GM23338 (cell line): ENCODE measurements around the gene NIPBL. TPM values are rescaled to one million over a fixed set of nuclear protein-coding genes. Genes with fewer than 3 reads are reported as not detected.

Experiments
- ATAC-seq: fragments of 200-7000 bp; cut with Tn5 transposase; 3 replicates; pipeline ENCODE4 v1.9.1; 2020
- DNase-seq: peaks from one replicate; pipeline ENCODE4 v3.0.0-alpha.2; 2015; ENCODE audit warnings: low spot score
- H2AFZ ChIP-seq: fragments of 200-600 bp; sonication (generic); 2 replicates; pipeline ENCODE4 v1.8.0; 2016; ENCODE audit warnings: antibody characterized with exemption, mild to moderate bottlenecking, moderate library complexity
- H3F3A ChIP-seq: fragments of 200-600 bp; sonication (generic); replicated peaks from 2 replicates; pipeline ENCODE4 v1.8.0; 2017; ENCODE audit warnings: antibody characterized with exemption, mixed run types, low read depth
- H3K27ac ChIP-seq: fragments of 200-600 bp; sonication (generic); 2 replicates; pipeline ENCODE4 v1.6.1; 2016; ENCODE audit warnings: low read depth
- H3K27me3 ChIP-seq: fragments of 200-600 bp; sonication (generic); 2 replicates; pipeline ENCODE4 v1.8.0; 2016; ENCODE audit warnings: mild to moderate bottlenecking, mixed run types, moderate library complexity; ENCODE audit not compliant: insufficient read depth
- H3K36me3 ChIP-seq: fragments of 200-600 bp; sonication (generic); 2 replicates; pipeline ENCODE4 v1.8.0; 2016; ENCODE audit warnings: mild to moderate bottlenecking; ENCODE audit not compliant: insufficient read depth
- H3K4me1 ChIP-seq: fragments of 200-600 bp; sonication (generic); 2 replicates; pipeline ENCODE4 v1.8.0; 2016; ENCODE audit warnings: mild to moderate bottlenecking, moderate library complexity; ENCODE audit not compliant: insufficient read depth
- H3K4me2 ChIP-seq: fragments of 200-600 bp; sonication (generic); 2 replicates; pipeline ENCODE4 v1.7.1; 2017; ENCODE audit warnings: mixed run types
- H3K4me3 ChIP-seq: fragments of 200-600 bp; sonication (generic); 2 replicates; pipeline ENCODE4 v1.6.1; 2016; ENCODE audit warnings: mixed run types
- H3K79me2 ChIP-seq: fragments of 200-600 bp; sonication (generic); replicated peaks from 2 replicates; pipeline ENCODE4 v1.8.0; 2017; ENCODE audit warnings: mild to moderate bottlenecking; ENCODE audit not compliant: insufficient read depth
- H3K9me2 ChIP-seq: fragments of 200-600 bp; sonication (generic); 2 replicates; pipeline ENCODE4 v1.8.0; 2017; ENCODE audit not compliant: insufficient read depth
- H4K20me1 ChIP-seq: fragments of 200-600 bp; sonication (generic); replicated peaks from 2 replicates; pipeline ENCODE4 v1.8.0; 2017; ENCODE audit warnings: mild to moderate bottlenecking; ENCODE audit not compliant: insufficient read depth
- H3K27ac Mint-ChIP-seq: 2 replicates; pipeline ENCODE4 v1.8.0; 2020; ENCODE audit warnings: inconsistent platforms, mild to moderate bottlenecking, moderate library complexity, mixed read lengths
- H3K27me3 Mint-ChIP-seq: 3 replicates; pipeline ENCODE4 v1.8.0; 2022; ENCODE audit warnings: low read depth, mild to moderate bottlenecking, moderate library complexity, mixed read lengths, inconsistent platforms; ENCODE audit not compliant: insufficient read depth, poor library complexity
- H3K36me3 Mint-ChIP-seq: 3 replicates; pipeline ENCODE4 v1.8.0; 2021; ENCODE audit warnings: low read depth, mild to moderate bottlenecking, inconsistent platforms, moderate library complexity, mixed read lengths
- H3K4me1 Mint-ChIP-seq: 3 replicates; pipeline ENCODE4 v1.8.0; 2020; ENCODE audit warnings: mild to moderate bottlenecking, inconsistent platforms, mixed read lengths
- H3K4me3 Mint-ChIP-seq: 3 replicates; pipeline ENCODE4 v1.8.0; 2021; ENCODE audit warnings: moderate library complexity, mild to moderate bottlenecking, inconsistent platforms, mixed read lengths
- H3K9me3 Mint-ChIP-seq: 3 replicates; pipeline ENCODE4 v1.8.0; 2020; ENCODE audit warnings: moderate library complexity, mild to moderate bottlenecking, inconsistent platforms, mixed read lengths
- CTCF ChIP-seq, 2 experiments: fragments of 200-600 bp in 1 of 2; sonication (generic) in 1 of 2; conservative IDR thresholded peaks; 2 replicates each; pipeline versions ENCODE4 v1.5.1 to v1.6.1; 2016 to 2017; ENCODE audit warnings: antibody characterized with exemption in 2 of 2, low read depth in 2 of 2, mild to moderate bottlenecking in 2 of 2, moderate library complexity in 1 of 2
- ETS1 ChIP-seq: IDR thresholded peaks from 2 replicates; pipeline ENCODE4 v1.6.1; 2016; ENCODE audit warnings: antibody characterized with exemption
- EZH2 ChIP-seq: fragments of 200-600 bp; sonication (generic); IDR thresholded peaks from one replicate; pipeline ENCODE4 v1.8.0; 2017; ENCODE audit warnings: antibody characterized with exemption, mild to moderate bottlenecking, low read depth; ENCODE audit not compliant: unreplicated experiment
- EZH2phosphoT487 ChIP-seq: fragments of 200-600 bp; sonication (generic); IDR thresholded peaks from one replicate; pipeline ENCODE4 v1.8.1; 2018; ENCODE audit warnings: antibody characterized with exemption; ENCODE audit not compliant: unreplicated experiment
- ZNF114 ChIP-seq: fragments of 250-450 bp; sonication (Bioruptor Pico); IDR thresholded peaks from 2 replicates; pipeline ENCODE4 v1.5.0; 2020; ENCODE audit warnings: mild to moderate bottlenecking, moderate library complexity
- polyA plus RNA-seq: library from polyadenylated mRNA; unstranded; fragments of >200 nt; fragmentation: Nextera tagmentation; extraction: Ambion mirVana; gene quantifications from 2 replicates; pipeline ENCODE4 v1.2.1, GENCODE V29; 2016
- total RNA-seq: library from RNA; depleted of rRNA; stranded (reverse); fragments of >200 nt; shearing (Covaris generic); gene quantifications from 2 replicates; pipeline ENCODE4 v1.2.3, GENCODE V29; 2014

The NIPBL gene
- total and polyA plus RNA-seq, 2 experiments from 2014 or later, result 44.2 to 51.4 TPM

GRCh38 chr5:37028910-37029309 lies 152.3 kb downstream of the NIPBL start (continued):
- TF ChIP-seq CTCF (conservative IDR thresholded peaks at IDR 0.05; ENCODE audit: low read depth in 2 of 2), result no peak

- TF ChIP-seq CTCF (conservative IDR thresholded peaks at IDR 0.05; ENCODE audit: low read depth in 2 of 2), result no peak
- no peak for TF ChIP-seq EZH2
- no peak for TF ChIP-seq EZH2phosphoT487
- TF ChIP-seq ETS1, result no peak
- no peak for TF ChIP-seq ZNF114
- Mint-ChIP-seq H3K27ac (no peak overlapping the region), H3K4me1 (no peaks in the 10 kb centered on the region), H3K27me3 (no peaks in the 10 kb centered on the region), H3K4me3 (no peak overlapping the region), H3K36me3 (peaks cover 35% of the 10 kb centered on the region; the same call in 2 of the 3 replicates), H3K9me3 (no peaks in the 10 kb centered on the region)
- Histone ChIP-seq H3K36me3 (peaks cover 17% of the 10 kb centered on the region), H4K20me1 (no peaks in the 10 kb centered on the region), H3K27me3 (no peaks in the 10 kb centered on the region), H3K27ac (no peak overlapping the region), H3F3A (no peaks in the 10 kb centered on the region), H3K4me1 (no peaks in the 10 kb centered on the region), H2AFZ (no peak overlapping the region), H3K79me2 (no peaks in the 10 kb centered on the region), H3K9me2 (no peaks in the 10 kb centered on the region), H3K4me2 (no peak overlapping the region), H3K4me3 (no peak overlapping the region)
- ATAC-seq, result no peak
- DNase-seq, result no peak
Observed at GRCh38 chr5:37029436-37029835, 152.9 kb downstream of the NIPBL start.

GRCh38 chr5:37034955-37035354 lies 158.4 kb downstream of the NIPBL start:
- peaks cover 7% of the 10 kb centered on the region; the same call in 1 of the 3 replicates for H3K36me3 Mint-ChIP-seq
- H3K9me2 ChIP-seq, result no peaks in the 10 kb centered on the region
- TF ChIP-seq CTCF (conservative IDR thresholded peaks at IDR 0.05; ENCODE audit: low read depth in 2 of 2) (no peak), EZH2phosphoT487 (no peak)

More at GRCh38 chr5:37034955-37035354, 158.4 kb downstream of the NIPBL start:
- no peak overlapping the region for H3K27ac Mint-ChIP-seq
- no peaks in the 10 kb centered on the region for H3K9me3 Mint-ChIP-seq
- H3K4me1 Mint-ChIP-seq, result no peaks in the 10 kb centered on the region
- DNase-seq (no peak), ATAC-seq (no peak)
- no peaks in the 10 kb centered on the region for H3K27me3 Mint-ChIP-seq
- Histone ChIP-seq H3K4me1 (no peaks in the 10 kb centered on the region), H3K36me3 (no peaks in the 10 kb centered on the region), H3K27me3 (no peaks in the 10 kb centered on the region), H3K79me2 (no peaks in the 10 kb centered on the region), H4K20me1 (no peaks in the 10 kb centered on the region), H3F3A (no peaks in the 10 kb centered on the region), H2AFZ (no peak overlapping the region), H3K4me3 (no peak overlapping the region), H3K27ac (no peak overlapping the region), H3K4me2 (no peak overlapping the region)
- no peak overlapping the region for H3K4me3 Mint-ChIP-seq
